Endometrial microvascular endothelial cells (primary cell): ENCODE results near the gene MX2. TPM values are rescaled to one million over a fixed set of nuclear protein-coding genes. Genes with fewer than 3 reads are reported as not detected.
"Not testable (repeated sequence)": the region's sequence is repeated elsewhere in the genome, so short reads cannot be mapped to it uniquely, and the experiment has no call there.

Experiments
- in situ Hi-C: cut with HindIII; loops from 2 replicates; pipeline ENCODE4 v1.10.0; 2017; ENCODE audit warnings: low sequenced_read_pairs, low pct_unique_long_range_greater_than_20kb; ENCODE audit errors: inconsistent ontology term
- total RNA-seq: library from RNA; depleted of rRNA; stranded (reverse); fragments of >200 nt; gene quantifications from one replicate; pipeline ENCODE4 v1.2.3, GENCODE V29; 2015; ENCODE audit errors: inconsistent ontology term

Gene MX2
- total RNA-seq, 1 donor from 2014 or later = 5.2 TPM

DNA sequence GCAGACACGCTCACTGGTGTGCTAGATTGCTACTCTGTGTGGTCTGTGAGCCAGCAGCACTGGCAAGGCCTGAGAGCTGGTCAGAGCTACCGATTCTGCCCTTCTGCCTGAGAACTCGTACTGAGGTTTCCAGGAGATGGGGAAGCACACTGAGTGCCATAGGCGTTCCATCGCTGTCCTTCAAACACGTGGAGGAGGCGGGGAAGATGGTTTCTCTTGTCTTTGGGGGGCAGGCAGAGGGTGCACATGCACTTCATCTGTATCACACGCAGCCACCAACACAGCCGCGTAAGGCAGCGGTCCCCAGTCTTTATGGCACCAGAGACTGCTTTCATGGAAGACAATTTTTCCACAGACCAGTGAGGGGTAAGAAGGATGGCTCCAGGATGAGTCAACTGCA is 40.4 kb downstream of the MX2 start:
- in situ Hi-C loops = no loop called here

DNA sequence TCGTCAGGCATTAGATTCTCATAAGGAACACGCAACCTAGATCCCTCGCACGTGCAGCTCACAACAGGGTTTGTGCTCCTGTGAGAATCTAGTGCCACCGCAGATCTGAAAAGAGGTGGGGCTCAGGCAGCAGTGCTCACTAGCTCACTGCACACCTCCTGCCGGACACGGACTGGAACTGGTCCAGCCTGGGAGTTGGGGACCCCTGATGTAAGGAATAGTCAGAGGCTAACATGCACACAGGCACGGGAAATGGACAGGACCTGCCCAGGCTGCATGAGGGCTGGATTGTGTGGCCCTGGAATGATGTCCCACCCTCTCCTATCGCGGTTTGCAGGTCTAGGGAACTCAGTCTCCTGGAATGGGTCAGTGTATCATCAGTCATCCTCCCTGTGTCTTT is 41.0 kb downstream of the MX2 start:
- in situ Hi-C loops = no loop called here

GRCh38 chr21:41403331-41403730 is 41.5 kb downstream of the MX2 start:
- in situ Hi-C loops = no loop called here

GRCh38 chr21:41403966-41404365 is 42.1 kb downstream of the MX2 start:
- in situ Hi-C loops = no loop called here

DNA sequence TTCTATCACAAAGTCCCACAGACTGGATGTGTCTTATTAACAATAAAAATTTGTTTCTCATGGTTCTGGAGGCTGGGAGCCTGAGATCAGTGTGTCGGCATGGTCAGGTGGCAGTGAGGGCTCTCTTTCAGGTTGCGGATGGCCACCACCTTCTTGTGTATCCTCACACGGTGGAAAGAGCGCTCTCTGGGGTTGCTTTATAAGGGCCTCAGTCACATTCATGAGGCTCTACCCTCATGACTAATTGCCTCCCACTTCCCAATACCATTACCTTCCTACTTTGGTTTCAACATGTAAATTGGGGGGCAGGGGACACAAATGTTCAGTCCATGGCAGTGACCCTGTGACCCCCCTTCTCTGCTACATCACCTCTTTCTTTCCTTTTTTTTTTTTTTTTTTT is 43.5 kb downstream of the MX2 start:
- in situ Hi-C loops = no loop called here

GRCh38 chr21:41406340-41406739 is 44.5 kb downstream of the MX2 start:
- in situ Hi-C loops = no loop called here

DNA sequence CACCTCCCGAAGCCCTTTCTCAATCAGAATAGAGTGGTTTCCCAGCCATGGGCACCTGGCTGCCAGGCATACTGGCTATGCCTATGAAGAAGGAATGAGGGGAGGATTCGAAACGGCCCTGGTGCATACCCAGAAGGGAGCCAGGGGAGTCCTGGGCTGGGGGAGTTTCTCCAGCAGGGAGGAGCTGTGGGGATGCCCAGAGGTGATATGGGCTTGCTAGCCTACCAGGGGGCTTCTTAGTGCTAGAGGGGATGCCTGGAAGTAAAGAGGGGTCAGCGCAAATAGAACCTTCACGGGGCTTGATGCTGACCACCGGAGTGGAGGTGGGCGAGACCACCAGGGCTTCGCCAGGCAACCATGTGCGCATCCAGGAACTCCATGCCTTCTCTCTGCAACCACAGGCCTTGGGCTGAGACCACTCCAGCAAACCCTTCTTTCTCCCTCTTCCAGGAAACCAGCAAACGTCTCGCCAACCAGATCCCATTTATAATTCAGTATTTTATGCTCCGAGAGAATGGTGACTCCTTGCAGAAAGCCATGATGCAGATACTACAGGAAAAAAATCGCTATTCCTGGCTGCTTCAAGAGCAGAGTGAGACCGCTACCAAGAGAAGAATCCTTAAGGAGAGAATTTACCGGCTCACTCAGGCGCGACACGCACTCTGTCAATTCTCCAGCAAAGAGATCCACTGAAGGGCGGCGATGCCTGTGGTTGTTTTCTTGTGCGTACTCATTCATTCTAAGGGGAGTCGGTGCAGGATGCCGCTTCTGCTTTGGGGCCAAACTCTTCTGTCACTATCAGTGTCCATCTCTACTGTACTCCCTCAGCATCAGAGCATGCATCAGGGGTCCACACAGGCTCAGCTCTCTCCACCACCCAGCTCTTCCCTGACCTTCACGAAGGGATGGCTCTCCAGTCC is 46.0 kb downstream of the MX2 start:
- in situ Hi-C loops = no loop called here

GRCh38 chr21:41410361-41410760 is 48.5 kb downstream of the MX2 start:
- in situ Hi-C loops = no loop called here

- in situ Hi-C loops = no loop called here
These were observed 49.1 kb downstream of the MX2 start for GRCh38 chr21:41410767-41411448.

DNA sequence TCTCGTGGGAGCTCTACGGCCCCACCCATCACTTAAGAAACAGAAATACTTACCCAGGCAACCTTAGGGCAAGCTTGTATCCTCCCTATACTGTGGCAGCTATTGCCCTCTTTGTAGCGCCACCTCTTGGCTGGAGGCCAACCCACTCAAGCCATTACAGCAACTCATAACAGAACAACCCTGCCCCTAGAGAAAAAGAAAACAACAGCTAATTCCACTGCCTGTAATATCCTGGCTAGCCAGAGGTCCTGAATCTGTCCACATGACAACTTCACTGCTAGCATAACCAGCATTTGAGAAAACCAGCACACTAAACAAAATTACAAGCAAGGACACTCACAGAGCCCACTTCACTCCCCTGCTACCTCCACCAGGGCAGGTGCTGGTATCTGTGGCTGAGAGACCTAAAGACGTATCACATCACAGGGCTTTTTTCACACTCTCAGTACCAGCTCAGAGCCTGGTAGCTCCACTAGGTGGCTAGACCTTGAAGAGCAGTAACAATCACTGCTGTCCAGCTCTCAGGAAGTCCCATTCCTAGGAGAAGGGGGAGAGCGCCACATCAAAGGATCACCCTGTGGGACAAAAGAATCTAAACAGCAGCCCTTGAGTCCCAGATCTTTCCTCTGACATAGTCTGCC is 49.7 kb downstream of the MX2 start:
- in situ Hi-C loops = no loop called here

GRCh38 chr21:41417505-41417904 is 55.7 kb downstream of the MX2 start:
- in situ Hi-C loops = not testable (repeated sequence)

DNA sequence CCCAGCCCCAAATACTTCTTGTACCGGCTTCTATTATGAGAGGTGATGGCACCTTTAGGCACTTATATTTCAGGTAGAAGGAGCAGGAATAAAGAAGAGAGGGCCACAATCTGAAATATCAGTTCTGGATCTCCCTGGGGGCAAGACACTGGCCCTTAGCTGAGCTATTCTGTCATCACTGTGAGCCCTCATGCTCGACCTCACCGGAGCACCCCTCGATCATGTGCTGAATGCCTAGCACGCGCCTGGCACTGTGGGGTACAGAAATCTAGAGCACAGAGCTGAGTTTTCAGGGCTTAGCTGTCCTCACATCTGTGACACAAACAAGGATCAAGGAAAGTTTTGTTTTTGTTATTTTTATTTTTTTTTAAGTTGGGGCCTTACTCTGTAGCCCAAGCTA is 56.6 kb downstream of the MX2 start:
- in situ Hi-C loops = no loop called here

DNA sequence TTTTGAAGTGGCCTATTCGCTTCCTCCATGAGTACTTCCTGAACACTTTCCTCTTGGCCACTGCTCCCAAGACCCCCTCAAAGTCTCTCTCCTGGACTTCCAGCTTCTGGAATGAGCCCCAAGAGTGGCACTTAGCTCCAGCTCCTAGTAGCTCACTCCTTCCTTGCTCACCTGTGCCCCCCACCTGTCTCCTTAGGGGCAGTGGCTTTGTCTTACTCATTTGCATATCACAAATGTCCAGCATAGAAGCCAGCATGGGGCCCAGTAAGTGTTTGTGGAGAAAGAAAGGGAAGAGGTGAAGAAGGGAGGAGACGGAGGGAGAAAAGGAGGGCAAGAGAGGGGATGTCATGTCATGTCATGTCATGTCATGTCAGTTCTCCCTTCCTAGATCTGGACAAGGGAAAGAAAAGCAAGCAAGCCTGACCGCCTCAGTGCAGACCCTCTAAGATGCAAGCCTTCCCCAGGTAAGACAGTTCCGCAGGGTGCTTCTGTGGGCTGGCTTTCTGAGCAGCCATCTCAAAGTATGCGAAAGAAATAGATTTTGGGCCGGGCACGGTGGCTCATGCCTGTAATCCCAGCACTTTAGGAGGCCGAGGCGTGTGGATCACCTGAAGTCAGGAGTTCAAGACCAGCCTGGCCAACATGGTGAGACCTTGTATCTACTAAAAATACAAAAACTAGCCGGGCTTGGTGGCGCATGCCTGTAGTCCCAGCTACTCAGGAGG is 57.3 kb downstream of the MX2 start:
- in situ Hi-C loops = no loop called here

DNA sequence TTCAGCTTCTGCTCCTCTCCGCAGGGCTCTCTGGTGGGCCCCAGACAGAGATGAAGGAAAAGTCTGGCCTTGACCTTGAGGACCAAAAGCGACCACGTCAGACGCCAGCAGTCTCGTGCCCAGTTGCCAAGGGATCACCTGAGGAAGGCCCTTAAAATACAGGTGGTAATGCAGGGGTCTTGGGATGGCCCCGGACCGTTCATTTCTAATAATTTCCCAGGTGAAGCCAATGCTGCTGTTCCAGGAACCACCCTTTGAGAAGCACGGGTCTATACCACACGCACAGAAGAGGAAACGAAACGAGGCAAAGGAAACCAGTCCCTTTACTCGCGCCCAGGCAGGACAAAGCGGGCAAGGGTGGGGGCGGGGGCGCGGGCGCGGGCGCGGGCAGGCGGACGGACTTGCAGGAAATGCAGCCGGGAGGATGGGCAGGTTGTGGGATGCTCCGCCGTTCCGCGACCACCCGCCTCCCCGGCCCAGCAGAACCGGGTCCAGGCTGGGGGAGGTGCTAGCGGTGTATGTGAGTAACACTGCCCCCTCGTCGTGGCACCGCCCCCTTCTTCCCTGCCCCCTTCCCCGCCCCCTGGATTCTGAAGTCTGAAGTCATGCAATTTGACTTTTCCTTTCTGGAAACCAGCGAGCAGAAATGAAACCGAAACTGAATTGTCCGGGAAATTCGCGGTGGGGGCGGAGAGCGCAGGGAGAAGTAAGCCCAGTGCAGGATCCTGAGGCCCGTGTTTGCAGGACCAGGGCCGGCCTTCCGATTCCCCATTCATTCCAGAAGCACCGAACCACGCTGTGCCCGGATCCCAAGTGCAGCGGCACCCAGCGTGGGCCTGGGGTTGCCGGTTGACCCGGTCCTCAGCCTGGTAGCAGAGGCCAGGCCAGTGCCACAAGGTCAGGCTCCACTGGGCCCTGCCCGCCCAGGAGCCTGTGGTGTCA is 58.4 kb downstream of the MX2 start:
- in situ Hi-C loops = no loop called here

GRCh38 chr21:41420998-41421397 is 59.2 kb downstream of the MX2 start:
- in situ Hi-C loops = not testable (repeated sequence)

- in situ Hi-C loops = no loop called here
These were observed 60.9 kb downstream of the MX2 start for GRCh38 chr21:41422546-41423304.

GRCh38 chr21:41423305-41423636 is 61.4 kb downstream of the MX2 start:
- in situ Hi-C loops = not testable (repeated sequence)

DNA sequence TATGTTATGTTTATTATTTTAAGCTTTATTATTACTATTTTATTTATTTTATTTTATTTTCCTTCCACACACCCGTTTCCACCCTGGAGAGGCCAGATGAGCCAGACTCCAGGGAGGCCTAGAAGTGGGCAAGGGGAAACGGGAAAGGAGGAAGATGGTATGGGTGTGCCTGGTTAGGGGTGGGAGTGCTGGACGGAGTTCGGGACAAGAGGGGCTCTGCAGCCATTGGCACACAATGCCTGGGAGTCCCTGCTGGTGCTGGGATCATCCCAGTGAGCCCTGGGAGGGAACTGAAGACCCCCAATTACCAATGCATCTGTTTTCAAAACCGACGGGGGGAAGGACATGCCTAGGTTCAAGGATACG is 63.7 kb downstream of the MX2 start:
- in situ Hi-C loops = no loop called here
